Activated CD4-positive, alpha-beta T cell treated with anti-CD3 and anti-CD28 coated beads for 36 hours (primary cell): ENCODE measurements around the gene CAPN11. TPM values are rescaled to one million over a fixed set of nuclear protein-coding genes. Genes with fewer than 3 reads are reported as not detected.
A peak's percentile ranks its signal among the peaks of the same experiment; 100 is the strongest.
"Not testable (repeated sequence)": the region's sequence is repeated elsewhere in the genome, so short reads cannot be mapped to it uniquely, and the experiment has no call there.

Experiments used
- ATAC-seq: fragments of 200-7000 bp; cut with Tn5 transposase; one replicate; pipeline ENCODE4 v1.10.0; 2021; ENCODE audit warnings: mild to moderate bottlenecking, moderate library complexity
- CTCF ChIA-PET: fragments of 350-600 bp; sonication (Branson Sonifier 250); formaldehyde crosslinking; loops from one replicate; lab custom pipeline; 2021; ENCODE audit warnings: antibody characterized with exemption; lab: Charles Lee
- POLR2A ChIA-PET: fragments of 350-600 bp; sonication (Branson Sonifier 250); formaldehyde crosslinking; loops from one replicate; lab custom pipeline; 2021; ENCODE audit warnings: antibody characterized with exemption, inconsistent platforms; lab: Charles Lee
- DNase-seq: peaks from one replicate; pipeline ENCODE4 v3.0.0-alpha.2; 2020
- H3K27ac Mint-ChIP-seq: one replicate; pipeline ENCODE4 v1.8.0; 2021; ENCODE audit warnings: mixed read lengths
- H3K27me3 Mint-ChIP-seq: one replicate; pipeline ENCODE4 v1.8.0; 2021; ENCODE audit warnings: mixed read lengths
- H3K36me3 Mint-ChIP-seq: one replicate; pipeline ENCODE4 v1.8.0; 2021; ENCODE audit warnings: low read depth, mixed read lengths
- H3K4me1 Mint-ChIP-seq: one replicate; pipeline ENCODE4 v1.8.0; 2021; ENCODE audit warnings: mixed read lengths
- H3K4me3 Mint-ChIP-seq: one replicate; pipeline ENCODE4 v1.8.0; 2021; ENCODE audit warnings: mild to moderate bottlenecking, moderate library complexity, mixed read lengths
- H3K9me3 Mint-ChIP-seq: one replicate; pipeline ENCODE4 v1.8.0; 2021; ENCODE audit warnings: low read depth, mixed read lengths
- intact Hi-C, 2 experiments: fragments of 100-400 bp; cut with DNase I in 1 of 2; cut with micrococcal nuclease in 1 of 2; formaldehyde crosslinking; loops; one replicate each; pipeline versions ENCODE4 v1.14.2 to v1.15.1; 2022 to 2024; cut with DNase I, micrococcal nuclease
- total RNA-seq, 2 experiments: library from RNA; stranded (reverse); gene quantifications; one replicate each; pipeline ENCODE4 v1.2.3, GENCODE V29; 2021

The CAPN11 gene
- total RNA-seq, 2 experiments from 2014 or later: 1.2 to 1.3 TPM

- no peaks in the 10 kb centered on the region for H3K9me3 Mint-ChIP-seq
- POLR2A ChIA-PET: no interaction called here
- CTCF ChIA-PET: interaction anchor here (0.5 to 1.0 kb wide), 3 partner anchors 17 to 600 kb away, joined by 3 to 4 read pairs (median 4); no protein-coding TSS in a partner anchor
- peaks cover 5% of the 10 kb centered on the region for H3K4me1 Mint-ChIP-seq
- ATAC-seq: no peak
- H3K36me3 Mint-ChIP-seq: peaks cover 45% of the 10 kb centered on the region
- intact Hi-C loops: no loop called here
- no peak overlapping the region for H3K4me3 Mint-ChIP-seq
- DNase-seq: no peak
- no peaks in the 10 kb centered on the region for H3K27me3 Mint-ChIP-seq
- H3K27ac Mint-ChIP-seq: no peak overlapping the region
These were observed 71.5 kb downstream of the CAPN11 start for GRCh38 chr6:44230034-44230675.

- H3K4me3 Mint-ChIP-seq, H3K27ac Mint-ChIP-seq, H3K4me1 Mint-ChIP-seq, H3K27me3 Mint-ChIP-seq, H3K9me3 Mint-ChIP-seq, POLR2A ChIA-PET, DNase-seq, ATAC-seq, intact Hi-C loops: not testable (repeated sequence)
- H3K36me3 Mint-ChIP-seq: peaks cover 41% of the 10 kb centered on the region
- CTCF ChIA-PET: interaction anchor here (0.7 kb wide), 1 partner anchor 135 kb away, joined by 3 read pairs; no protein-coding TSS in a partner anchor
These were observed 72.8 kb downstream of the CAPN11 start for GRCh38 chr6:44231426-44231825.

GRCh38 chr6:44232676-44233566 is 74.3 kb downstream of the CAPN11 start:
- ChIA-PET CTCF (interaction anchor here (1.1 kb wide), 1 partner anchor 8 kb away, joined by 4 read pairs; no protein-coding TSS in a partner anchor), POLR2A (no interaction called here)
- no peak overlapping the region for H3K4me3 Mint-ChIP-seq
- H3K9me3 Mint-ChIP-seq: no peaks in the 10 kb centered on the region
- H3K36me3 Mint-ChIP-seq: peaks cover 38% of the 10 kb centered on the region
- peaks cover 11% of the 10 kb centered on the region for H3K4me1 Mint-ChIP-seq
- H3K27me3 Mint-ChIP-seq: no peaks in the 10 kb centered on the region
- DNase-seq (no peak), ATAC-seq (no peak)
- H3K27ac Mint-ChIP-seq: peak overlapping the region; percentile 58
- intact Hi-C loops: no loop called here

- ChIA-PET POLR2A (interaction anchor here (2.8 kb wide), 1 partner anchor 14 kb away, joined by 8 read pairs; the partner anchor contains the start of gene HSP90AB1), CTCF (interaction anchor here (0.9 to 2.8 kb wide), 6 partner anchors 9 to 61 kb away, joined by 3 to 16 read pairs (median 5); no protein-coding TSS in a partner anchor)
- intact Hi-C loops: loop anchor here in 1 of 2 experiments (1.0 kb wide), 1 partner anchor 61 kb away; no protein-coding TSS in a partner anchor
- H3K4me3 Mint-ChIP-seq: no peak overlapping the region
- peaks cover 18% of the 10 kb centered on the region for H3K4me1 Mint-ChIP-seq
- peaks cover 38% of the 10 kb centered on the region for H3K36me3 Mint-ChIP-seq
- H3K27me3 Mint-ChIP-seq: no peaks in the 10 kb centered on the region
- ATAC-seq (no peak), DNase-seq (no peak)
- H3K27ac Mint-ChIP-seq: no peak overlapping the region
- no peaks in the 10 kb centered on the region for H3K9me3 Mint-ChIP-seq
These were observed 75.0 kb downstream of the CAPN11 start for GRCh38 chr6:44233567-44234100.

Other genes starting within 250 kb of the CAPN11 start
- gene MRPL14, start 31.4 kb upstream of the CAPN11 start, total RNA-seq: 10 to 100 TPM; 29.5 to 43.3 TPM
- gene TMEM63B, start 31.3 kb upstream of the CAPN11 start, total RNA-seq: 10 to 100 TPM; 10.9 to 15.2 TPM
- not detected for gene MYMX, start 58.1 kb downstream of the CAPN11 start, total RNA-seq
- 10 to 100 TPM; 59.8 to 98.3 TPM for gene SLC29A1, start 64.8 kb downstream of the CAPN11 start, total RNA-seq
- 1,000 to 10,000 TPM; 2,120 to 2,263 TPM for gene HSP90AB1, start 88.3 kb downstream of the CAPN11 start, total RNA-seq
- gene SLC35B2, start 98.7 kb downstream of the CAPN11 start, total RNA-seq: 10 to 100 TPM; 14.1 TPM
- 10 to 100 TPM; 17.2 to 19.9 TPM for gene NFKBIE, start 106.7 kb downstream of the CAPN11 start, total RNA-seq
- under 1 TPM in 1 of 2 experiments, not detected in 1; 0.09 TPM for gene TMEM151B, start 111.6 kb downstream of the CAPN11 start, total RNA-seq
- gene AARS2, start 154.5 kb downstream of the CAPN11 start, total RNA-seq: 10 to 100 TPM; 15.2 to 17.5 TPM
- not detected for gene SPATS1, start 183.8 kb downstream of the CAPN11 start, total RNA-seq
- 10 to 100 TPM; 25.1 to 28.9 TPM for gene CDC5L, start 228.9 kb downstream of the CAPN11 start, total RNA-seq